Natural killer cell (primary cell): ENCODE measurements around the gene NAA25. TPM values are rescaled to one million over a fixed set of nuclear protein-coding genes. Genes with fewer than 3 reads are reported as not detected.
"Not testable (repeated sequence)": the region's sequence is repeated elsewhere in the genome, so short reads cannot be mapped to it uniquely, and the experiment has no call there.

Source experiments
- ATAC-seq, 3 donors: fragments of 150-1000 bp in 2 of 3; fragments of 200-7000 bp in 1 of 3; cut with Tn5 transposase; 1 replicate in 1 of 3; 2 replicates in 2 of 3; pipeline ENCODE4 v1.10.0; 2021; ENCODE audit warnings: mild to moderate bottlenecking in 2 of 3, moderate library complexity in 2 of 3
- DNase-seq, 2 donors: peaks; one replicate each; pipeline versions ENCODE4 v3.0.0 to v3.0.0-alpha.2; 2013 to 2021; ENCODE audit warnings: mixed read lengths in 1 of 2
- H3K27ac ChIP-seq: one replicate; pipeline ENCODE4 v1.5.1; 2013; ENCODE audit warnings: mild to moderate bottlenecking, low read length
- H3K27me3 ChIP-seq: one replicate; pipeline ENCODE4 v1.6.1; 2013; ENCODE audit warnings: low read length; ENCODE audit not compliant: control insufficient read depth, insufficient read depth
- H3K36me3 ChIP-seq: one replicate; pipeline ENCODE4 v1.6.1; 2013; ENCODE audit warnings: low read length; ENCODE audit not compliant: control insufficient read depth, insufficient read depth
- H3K4me1 ChIP-seq: one replicate; pipeline ENCODE4 v1.6.1; 2013; ENCODE audit warnings: low read length; ENCODE audit not compliant: control insufficient read depth, insufficient read depth
- H3K4me3 ChIP-seq: one replicate; pipeline ENCODE4 v1.5.1; 2013; ENCODE audit warnings: low read length
- H3K9me3 ChIP-seq: one replicate; pipeline ENCODE4 v1.6.1; 2013; ENCODE audit warnings: low read length; ENCODE audit not compliant: control insufficient read depth, insufficient read depth
- H3K27ac Mint-ChIP-seq, 2 donors: one replicate each; pipeline ENCODE4 v1.8.0; 2022; ENCODE audit warnings: mild to moderate bottlenecking in 2 of 2, mixed read lengths in 2 of 2, moderate library complexity in 1 of 2
- H3K27me3 Mint-ChIP-seq, 2 donors: one replicate each; pipeline ENCODE4 v1.8.0; 2022; ENCODE audit warnings: low read depth in 2 of 2, mixed read lengths in 2 of 2
- H3K36me3 Mint-ChIP-seq: one replicate; pipeline ENCODE4 v1.8.0; 2022; ENCODE audit warnings: mixed read lengths
- H3K4me1 Mint-ChIP-seq, 2 donors: one replicate each; pipeline ENCODE4 v1.8.0; 2022; ENCODE audit warnings: mixed read lengths in 2 of 2
- H3K4me3 Mint-ChIP-seq: one replicate; pipeline ENCODE4 v1.8.0; 2022; ENCODE audit warnings: mild to moderate bottlenecking, moderate library complexity, mixed read lengths
- H3K9me3 Mint-ChIP-seq, 2 donors: one replicate each; pipeline ENCODE4 v1.8.0; 2022; ENCODE audit warnings: mixed read lengths in 2 of 2
- CTCF ChIP-seq: fragments of 200-600 bp; IDR thresholded peaks from one replicate; pipeline ENCODE4 v1.8.0; 2022; ENCODE audit warnings: antibody characterized with exemption
- WGBS: methylation state at CpG from one replicate; pipeline ENCODE4 v1.1.7; 2013; ENCODE audit warnings: missing lambda C conversion rate; ENCODE audit not compliant: insufficient coverage; 5-methylcytosine and 5-hydroxymethylcytosine counted together
- intact Hi-C: fragments of 100-400 bp; cut with micrococcal nuclease; formaldehyde crosslinking; loops from one replicate; pipeline ENCODE4 v1.14.2; 2022
- total RNA-seq, 4 donors: library from RNA; stranded (reverse); fragments of 120-200 nt in 1 of 4; gene quantifications; one replicate each; pipeline versions ENCODE4 v1.2.3 to v1.2.4, GENCODE V29; 2013 to 2022

Gene NAA25
- total RNA-seq, 3 donors from 2014 or later (not counting 1 experiment from before 2014, with no cell fraction given): 25.8 to 34.4 (median 30.7) TPM

GRCh38 chr12:112011685-112012084, 96.9 kb downstream of the NAA25 start:
- Mint-ChIP-seq H3K27me3 (no peaks in the 10 kb centered on the region), H3K27ac (peak overlapping the region; percentile 93 to 96), H3K4me1 (peaks cover 38 to 48% of the 10 kb centered on the region in 2 donors), H3K9me3 (no peaks in the 10 kb centered on the region), H3K36me3 (no peaks in the 10 kb centered on the region), H3K4me3 (peak overlapping the region; percentile 86)
- ATAC-seq (no peak), DNase-seq (no peak)
- Histone ChIP-seq H3K4me1 (peaks cover 40% of the 10 kb centered on the region), H3K27ac (peak overlapping the region; percentile 93), H3K36me3 (peaks cover 9% of the 10 kb centered on the region), H3K9me3 (no peaks in the 10 kb centered on the region), H3K4me3 (peak overlapping the region; percentile 74), H3K27me3 (no peaks in the 10 kb centered on the region)
- intact Hi-C loops: loop anchor here (10.0 kb wide), 1 partner anchor 113 kb away; the partner anchor contains the start of gene TRAFD1
- WGBS: 93% methylated on average over 8 of the region's 8 CpGs
- no peak for TF ChIP-seq CTCF

- 96% methylated on average over 8 of the region's 8 CpGs for WGBS
- H3K27ac Mint-ChIP-seq: peak overlapping the region in 1 of 2 donors; percentile 93
- Histone ChIP-seq H3K4me3 (no peak overlapping the region), H3K27me3 (no peaks in the 10 kb centered on the region), H3K4me1 (peaks cover 40% of the 10 kb centered on the region), H3K36me3 (peaks cover 1% of the 10 kb centered on the region), H3K9me3 (no peaks in the 10 kb centered on the region), H3K27ac (no peak overlapping the region)
- no peak for ATAC-seq
- peaks cover 29 to 40% of the 10 kb centered on the region in 2 donors for H3K4me1 Mint-ChIP-seq
- DNase-seq: no peak
- intact Hi-C loops: loop anchor here (10.0 kb wide), 1 partner anchor 114 kb away; the partner anchor contains the start of gene TRAFD1
- H3K4me3 Mint-ChIP-seq: peak overlapping the region; percentile 25
- H3K36me3 Mint-ChIP-seq: no peaks in the 10 kb centered on the region
- H3K27me3 Mint-ChIP-seq: no peaks in the 10 kb centered on the region
- no peak for TF ChIP-seq CTCF
- H3K9me3 Mint-ChIP-seq: no peaks in the 10 kb centered on the region
Observed at GRCh38 chr12:112010415-112011344, 97.9 kb downstream of the NAA25 start.

- intact Hi-C loops, H3K27ac Mint-ChIP-seq, H3K36me3 ChIP-seq, H3K36me3 Mint-ChIP-seq, H3K4me3 Mint-ChIP-seq, H3K9me3 Mint-ChIP-seq, DNase-seq, H3K9me3 ChIP-seq, H3K27ac ChIP-seq, ATAC-seq, H3K27me3 ChIP-seq, H3K4me3 ChIP-seq, H3K27me3 Mint-ChIP-seq: not testable (repeated sequence)
- peaks cover 32% of the 10 kb centered on the region for H3K4me1 ChIP-seq
- peaks cover 26 to 34% of the 10 kb centered on the region in 2 donors for H3K4me1 Mint-ChIP-seq
- WGBS: 86% methylated on average over 2 of the region's 3 CpGs
Observed at GRCh38 chr12:112009596-112009995, 99.0 kb downstream of the NAA25 start.

- Histone ChIP-seq H3K9me3 (no peaks in the 10 kb centered on the region), H3K4me1 (peaks cover 25% of the 10 kb centered on the region), H3K27ac (no peak overlapping the region), H3K27me3 (no peaks in the 10 kb centered on the region), H3K4me3 (no peak overlapping the region), H3K36me3 (no peaks in the 10 kb centered on the region)
- no CpG with 5 or more reads among the region's 3 CpGs for WGBS
- Mint-ChIP-seq H3K27ac (peak overlapping the region in 1 of 2 donors; percentile 35), H3K4me3 (no peak overlapping the region), H3K27me3 (no peaks in the 10 kb centered on the region), H3K9me3 (no peaks in the 10 kb centered on the region), H3K36me3 (no peaks in the 10 kb centered on the region), H3K4me1 (peaks cover 19 to 27% of the 10 kb centered on the region in 2 donors)
- TF ChIP-seq CTCF: no peak
- ATAC-seq (no peak), DNase-seq (no peak)
- intact Hi-C loops: no loop called here
Observed at GRCh38 chr12:112008918-112009317, 99.7 kb downstream of the NAA25 start.
